NAMALWA (cell line): ENCODE results near the gene VPS26B.

Experiments used
- DNase-seq: peaks from one replicate; pipeline ENCODE4 v3.0.0-alpha.2; 2015; ENCODE audit warnings: low spot score

The VPS26B gene

GRCh38 chr11:134223836-134224709 lies at the start of gene VPS26B, which contains the start of gene NCAPD3:
Gene VPS26B, plus strand, starts transcription at chr11:134224671. Its CDS starts 452 bp downstream, at chr11:134225123.
Gene NCAPD3, minus strand, starts transcription at chr11:134223967. Its CDS starts 41 bp downstream, at chr11:134223926.
- DNase-seq: peak; percentile 97

GRCh38 chr11:134176284-134176683 lies 48.2 kb upstream of the VPS26B start:
- DNase-seq: no peak

DNA sequence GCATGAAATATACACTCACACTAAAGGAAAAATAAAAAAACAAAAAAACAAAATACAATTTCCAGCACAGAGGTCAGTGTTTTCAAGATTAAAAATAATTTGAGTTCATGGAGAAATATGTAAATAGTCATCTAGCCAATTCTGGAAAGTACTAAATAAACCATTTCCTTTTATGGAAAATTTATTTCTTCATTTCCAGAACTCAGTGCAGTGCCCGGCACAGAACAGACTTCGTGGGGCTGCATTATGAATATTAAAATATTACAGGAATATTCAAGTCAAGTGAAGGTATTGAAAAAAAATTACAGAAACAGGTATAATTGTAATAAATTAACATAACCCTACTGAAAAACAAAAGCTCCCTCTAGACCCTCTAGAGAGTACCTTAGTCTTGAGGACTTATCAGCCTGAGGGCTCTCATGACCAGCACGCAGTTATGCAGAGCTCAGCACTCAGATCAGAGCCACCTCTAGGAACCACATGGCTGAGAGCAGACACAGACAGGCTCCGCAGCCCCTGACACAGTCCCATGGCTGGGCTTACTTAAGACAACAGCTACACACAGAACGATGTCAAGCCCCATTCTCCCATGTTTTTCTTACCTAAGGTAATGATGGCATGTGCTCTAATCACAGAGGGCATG lies 46.3 kb upstream of the VPS26B start:
- DNase-seq: no peak

GRCh38 chr11:134181707-134182106 lies 42.8 kb upstream of the VPS26B start:
- no peak for DNase-seq

DNA sequence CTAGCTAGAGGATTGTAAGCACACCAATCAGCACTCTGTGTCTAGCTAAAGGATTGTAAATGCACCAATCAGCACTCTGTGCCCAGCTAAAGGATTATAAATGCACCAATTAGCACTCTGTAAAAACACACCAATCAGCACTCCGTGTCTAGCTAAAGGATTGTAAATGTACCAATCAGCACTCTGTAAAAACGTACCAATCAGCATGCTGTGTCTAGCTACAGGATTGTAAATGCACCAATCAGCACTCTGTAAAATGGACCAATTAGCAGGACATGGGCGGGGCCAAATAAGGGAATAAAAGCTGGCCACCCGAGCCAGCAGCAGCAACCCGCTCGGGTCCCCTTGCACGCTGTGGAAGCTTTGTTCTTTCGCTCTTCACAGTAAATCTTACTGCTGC lies 36.4 kb upstream of the VPS26B start:
- DNase-seq: peak; percentile 16

GRCh38 chr11:134196756-134197155 lies 27.7 kb upstream of the VPS26B start:
- no peak for DNase-seq

GRCh38 chr11:134199531-134199930 lies 24.9 kb upstream of the VPS26B start:
- DNase-seq: no peak

DNA sequence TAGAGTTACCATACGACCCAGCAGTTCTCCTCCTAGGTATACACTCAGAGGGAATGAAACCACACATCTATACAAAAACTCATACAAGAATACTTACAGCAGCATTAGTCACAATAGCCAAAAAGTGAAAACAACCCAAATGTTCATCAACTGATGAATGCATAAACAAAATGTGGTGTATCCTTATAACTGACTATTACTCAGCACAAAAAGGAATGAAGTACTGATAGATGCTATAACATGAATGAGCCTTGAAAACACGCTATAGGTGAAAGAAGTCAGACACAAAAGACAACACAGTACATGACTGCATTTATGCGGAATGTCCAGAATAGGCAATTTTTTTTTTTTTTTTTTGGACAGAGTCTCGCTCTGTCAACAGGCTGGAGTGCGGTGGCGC lies 23.8 kb upstream of the VPS26B start:
- no peak for DNase-seq

- no peak for DNase-seq
Measured at GRCh38 chr11:134202661-134203060, 21.8 kb upstream of the VPS26B start.

GRCh38 chr11:134205729-134206128 lies 18.7 kb upstream of the VPS26B start:
- no peak for DNase-seq

DNA sequence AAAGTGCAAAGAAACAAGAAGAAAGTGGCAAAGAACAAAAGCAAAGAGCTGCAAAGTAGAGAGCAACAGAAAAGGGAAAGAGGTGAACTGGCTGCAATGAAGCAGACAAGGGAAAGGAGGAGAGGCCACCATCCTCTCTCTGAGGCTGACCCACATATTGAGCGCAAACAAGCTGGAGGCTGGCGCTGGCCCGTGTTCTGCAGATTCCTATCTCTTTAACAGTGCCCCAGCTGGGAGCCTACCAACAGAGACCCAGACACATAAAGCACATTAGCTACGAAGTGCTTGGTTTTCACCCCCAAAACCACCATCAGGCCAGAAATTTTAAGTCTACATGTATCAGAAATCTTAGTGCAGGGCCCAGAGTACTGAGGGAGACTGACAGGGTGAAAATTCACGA lies 18.3 kb upstream of the VPS26B start:
- no peak for DNase-seq

- peak; percentile 58 for DNase-seq
Measured at GRCh38 chr11:134207538-134208239, 16.8 kb upstream of the VPS26B start.

GRCh38 chr11:134215836-134216235 lies 8.6 kb upstream of the VPS26B start:
- no peak for DNase-seq

GRCh38 chr11:134216816-134217215 lies 7.7 kb upstream of the VPS26B start:
- no peak for DNase-seq

- DNase-seq: no peak
Measured at GRCh38 chr11:134223121-134223520, 1.4 kb upstream of the VPS26B start.

GRCh38 chr11:134224710-134225664 lies 516 bp downstream of the VPS26B start:
- DNase-seq: no peak

GRCh38 chr11:134226806-134227325 lies 2.4 kb downstream of the VPS26B start:
- no peak for DNase-seq

- DNase-seq: peak; percentile 87
Measured at GRCh38 chr11:134228625-134229024, 4.2 kb downstream of the VPS26B start.

- no peak for DNase-seq
Measured at GRCh38 chr11:134229126-134229790, 4.8 kb downstream of the VPS26B start.

DNA sequence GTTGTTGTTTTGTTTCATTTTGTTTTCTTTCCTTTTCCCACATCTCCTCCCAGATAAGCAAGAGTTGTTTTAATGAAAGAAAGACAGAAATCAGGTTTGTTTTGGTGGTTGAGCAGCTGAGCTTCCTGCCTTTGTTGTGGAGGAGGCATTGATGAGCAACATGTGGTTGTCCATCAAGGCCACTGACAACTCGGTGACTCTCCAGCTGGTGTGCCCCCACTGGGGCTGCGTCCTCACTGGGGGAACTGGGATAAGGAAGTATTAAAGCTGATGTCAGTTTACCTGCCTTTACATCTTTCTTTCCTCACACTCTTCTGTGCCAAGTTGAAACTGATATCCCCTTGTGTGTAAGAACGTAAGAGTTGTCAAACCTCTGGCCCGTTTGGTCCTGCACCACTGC lies 5.9 kb downstream of the VPS26B start:
- no peak for DNase-seq
